IPS DF 19.7 (cell line): Measurements from ENCODE around the gene NRTN.

Source experiments
- DNase-seq: peaks from one replicate; pipeline ENCODE4 v3.0.0-alpha.2; 2013; ENCODE audit warnings: low read depth, low spot score

The NRTN gene

DNA sequence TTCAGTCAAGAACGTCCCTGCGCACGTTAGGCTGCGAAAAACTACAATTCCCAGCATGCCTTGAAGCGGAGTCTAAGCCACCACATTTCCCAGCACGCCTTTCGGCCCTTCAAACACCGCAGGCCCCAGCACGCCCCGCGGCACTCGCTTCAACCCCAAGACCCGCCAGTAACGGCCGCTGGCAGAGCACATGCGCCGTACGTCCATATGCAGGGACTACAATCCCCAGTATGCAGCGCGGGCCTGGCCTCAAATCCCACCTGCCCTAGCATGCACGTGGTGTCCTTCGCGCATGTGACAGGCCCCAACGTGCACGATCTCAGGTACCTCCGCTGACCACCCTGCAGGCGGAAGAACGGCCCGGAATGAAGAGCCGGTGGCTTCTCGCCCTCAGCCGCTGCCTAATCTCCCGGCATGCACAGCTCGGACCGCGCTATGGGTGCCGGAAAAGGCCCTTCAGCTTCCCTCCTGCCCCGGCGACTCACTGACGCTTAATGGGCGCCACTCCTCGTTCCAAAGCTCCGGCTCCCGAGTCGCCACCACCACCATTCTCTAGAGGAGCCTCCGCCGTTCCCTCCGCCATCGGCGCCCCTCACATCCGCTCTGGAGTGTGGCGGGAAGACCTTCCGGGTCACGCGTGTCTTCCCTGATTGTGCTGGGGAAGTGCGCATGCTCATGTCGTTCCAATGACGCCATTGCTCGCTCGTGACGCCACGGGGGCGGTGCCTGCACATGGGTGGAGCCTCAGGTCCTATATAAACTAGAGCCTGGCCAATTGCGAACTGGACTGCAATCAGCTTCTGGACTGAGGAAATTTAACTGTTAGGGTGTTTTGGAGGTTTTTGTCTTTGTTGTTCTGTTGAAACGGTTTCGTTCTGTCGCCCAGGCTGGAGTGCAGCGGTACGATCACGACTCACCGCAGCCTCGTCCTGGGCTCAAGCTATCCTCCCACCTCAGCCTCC is 14.0 kb upstream of the NRTN start, which contains the start of gene DUS3L:
DUS3L (minus strand) TSS at position 605 of the 962 bp plus-strand sequence; CDS start at position 583, 22 bp downstream.
- DNase-seq: peak; percentile 98

GRCh38 chr19:5792224-5792623 is 12.6 kb upstream of the NRTN start:
- DNase-seq: no peak

- no peak for DNase-seq
These were observed 11.7 kb upstream of the NRTN start for GRCh38 chr19:5793188-5793587.

DNA sequence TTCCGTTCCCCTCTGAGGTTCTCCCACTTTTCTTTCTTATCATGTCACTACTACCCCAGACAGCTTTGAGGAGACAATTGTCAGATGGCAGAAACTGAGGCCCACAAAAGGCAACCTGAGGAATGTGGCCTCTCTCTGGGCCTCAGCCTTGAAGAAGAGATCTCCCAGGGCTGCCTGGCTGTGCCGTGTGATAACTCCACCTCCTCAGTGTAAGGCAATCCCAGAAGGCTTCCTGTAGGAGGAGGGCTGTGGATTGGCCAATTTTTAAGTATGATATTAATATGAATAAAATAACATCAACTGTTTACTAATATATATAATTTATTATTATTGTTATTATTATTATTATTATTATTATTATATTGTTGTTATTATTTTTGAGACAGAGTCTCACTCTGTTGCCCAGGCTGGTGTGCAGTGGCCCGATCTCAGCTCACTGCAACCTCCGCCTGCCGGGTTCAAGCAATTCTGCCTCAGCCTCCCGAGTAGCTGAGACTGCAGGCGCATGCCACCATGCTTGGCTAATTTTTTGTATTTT is 9.4 kb upstream of the NRTN start:
- DNase-seq: no peak

GRCh38 chr19:5798244-5798643 is 6.6 kb upstream of the NRTN start:
- no peak for DNase-seq

- DNase-seq: no peak
These were observed 5.3 kb upstream of the NRTN start for GRCh38 chr19:5799247-5800241.

GRCh38 chr19:5800361-5801270 is 4.3 kb upstream of the NRTN start:
- DNase-seq: no peak

DNA sequence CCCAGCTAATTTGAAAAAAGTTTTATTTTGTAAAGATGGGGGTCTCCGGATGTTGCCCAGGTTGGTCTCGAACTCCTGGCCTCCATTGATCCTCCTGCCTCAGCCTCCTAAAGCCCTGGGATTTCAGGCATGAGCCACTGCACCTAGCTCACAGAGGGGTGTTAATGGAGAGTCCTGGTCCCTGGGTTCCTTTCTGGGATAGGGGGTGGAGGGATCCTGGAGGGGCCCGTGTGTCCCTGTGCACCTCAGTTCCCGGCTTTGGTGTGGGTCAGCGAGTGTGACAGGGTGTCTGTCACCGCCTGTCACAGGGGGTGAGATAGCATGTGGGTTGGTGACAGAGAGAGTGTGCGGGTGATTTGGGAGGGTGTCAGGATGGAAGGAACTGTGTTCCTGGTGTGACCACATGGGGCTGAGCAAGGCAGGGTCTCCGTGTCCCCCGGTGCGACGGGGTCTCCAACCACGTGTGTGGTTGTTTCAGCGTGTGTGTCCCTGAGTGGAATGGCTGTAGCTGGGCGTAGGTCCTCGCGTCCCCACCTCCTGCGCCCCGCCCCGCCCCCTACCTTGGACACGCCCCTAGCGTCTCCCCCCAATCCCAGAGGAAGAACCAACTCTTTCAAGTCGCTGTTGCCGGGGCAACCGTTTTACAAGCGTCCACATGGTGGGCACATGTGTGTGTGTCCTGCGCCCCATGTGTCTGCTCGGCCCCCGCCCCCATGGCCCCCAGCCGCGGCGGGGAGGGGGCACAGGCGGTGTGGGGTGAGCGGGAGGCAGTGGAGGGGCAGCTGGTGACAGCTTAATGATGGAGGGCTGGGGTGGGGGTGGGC is 2.9 kb upstream of the NRTN start:
- DNase-seq: no peak

- DNase-seq: no peak
These were observed 1.5 kb upstream of the NRTN start for GRCh38 chr19:5803441-5803751.

DNA sequence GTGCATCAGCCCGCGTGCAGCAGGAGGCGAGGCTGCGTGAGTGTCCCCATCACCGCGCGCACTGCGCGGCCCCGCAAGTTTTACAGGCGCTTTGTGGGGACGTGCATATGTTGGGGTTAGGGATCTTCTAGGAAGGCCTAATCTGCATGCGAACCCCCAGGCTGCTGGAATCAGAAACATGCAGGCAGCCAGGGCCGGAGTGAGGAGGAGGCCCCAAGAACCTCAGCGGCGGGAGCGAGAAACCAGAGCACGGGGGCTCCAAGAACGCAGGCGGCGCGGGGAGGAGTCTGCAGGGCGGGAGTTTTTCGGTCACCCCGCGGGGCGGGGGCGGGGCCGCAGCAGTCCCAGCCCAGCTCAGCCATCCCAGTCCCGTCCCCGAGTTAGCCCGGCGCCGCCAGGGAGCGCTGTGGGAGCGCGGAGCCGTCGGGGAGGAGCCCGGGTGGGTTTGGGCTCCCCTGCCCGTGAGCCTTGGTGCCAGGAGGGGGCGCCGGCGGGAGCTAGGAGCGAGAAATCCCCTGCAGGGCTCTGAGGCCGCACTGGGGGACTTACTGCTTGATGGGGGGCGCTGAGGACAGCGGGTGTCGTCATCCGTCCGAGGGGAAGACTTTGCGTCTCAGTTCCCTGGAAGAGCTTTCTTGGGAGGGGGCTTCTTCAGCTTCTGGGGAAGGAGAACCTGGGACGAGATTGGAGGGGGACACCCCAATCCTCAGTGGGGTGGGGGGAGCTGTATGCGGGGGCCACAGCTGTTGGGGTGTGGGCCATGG is 933 bp upstream of the NRTN start:
- DNase-seq: no peak

GRCh38 chr19:5805462-5806132 is 730 bp downstream of the NRTN start:
- DNase-seq: no peak

DNA sequence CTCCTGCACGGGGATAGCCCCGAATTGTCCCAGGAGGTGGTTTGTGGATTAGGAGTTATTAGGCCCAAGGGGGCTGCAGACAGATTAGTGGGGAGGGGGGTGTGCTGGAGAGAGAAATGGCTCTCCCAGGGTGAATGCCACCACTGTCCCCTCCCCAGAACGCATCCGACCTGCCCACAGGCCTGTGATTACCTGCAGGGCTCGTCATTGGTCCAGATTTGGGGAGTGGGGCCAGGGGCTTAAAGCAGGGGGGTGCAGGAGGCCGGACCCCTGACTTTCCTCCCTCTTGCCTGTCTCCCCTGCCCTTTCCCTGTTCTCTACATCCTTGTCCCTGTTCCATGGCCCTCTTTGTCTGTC is 1.2 kb downstream of the NRTN start:
- no peak for DNase-seq

DNA sequence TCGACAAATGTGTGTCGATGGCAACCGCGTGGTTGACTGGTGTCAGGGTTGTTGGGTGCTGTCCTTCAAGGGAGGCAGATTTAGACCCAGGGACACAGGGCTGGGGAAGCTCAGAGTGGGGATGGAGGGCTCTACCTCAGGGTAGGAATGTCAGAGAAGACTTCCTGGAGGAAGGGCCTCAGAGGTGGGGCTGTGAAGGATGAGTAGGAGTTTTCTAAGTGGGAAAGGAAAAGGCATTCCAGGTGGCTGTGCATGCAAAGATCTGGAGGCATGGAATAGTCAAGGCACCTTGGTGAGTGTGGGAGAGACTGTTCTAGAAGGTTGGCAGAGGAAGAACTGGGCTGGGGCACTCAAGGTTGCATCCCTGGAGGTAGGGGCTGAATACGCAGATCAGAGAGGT is 2.0 kb downstream of the NRTN start:
- no peak for DNase-seq

DNA sequence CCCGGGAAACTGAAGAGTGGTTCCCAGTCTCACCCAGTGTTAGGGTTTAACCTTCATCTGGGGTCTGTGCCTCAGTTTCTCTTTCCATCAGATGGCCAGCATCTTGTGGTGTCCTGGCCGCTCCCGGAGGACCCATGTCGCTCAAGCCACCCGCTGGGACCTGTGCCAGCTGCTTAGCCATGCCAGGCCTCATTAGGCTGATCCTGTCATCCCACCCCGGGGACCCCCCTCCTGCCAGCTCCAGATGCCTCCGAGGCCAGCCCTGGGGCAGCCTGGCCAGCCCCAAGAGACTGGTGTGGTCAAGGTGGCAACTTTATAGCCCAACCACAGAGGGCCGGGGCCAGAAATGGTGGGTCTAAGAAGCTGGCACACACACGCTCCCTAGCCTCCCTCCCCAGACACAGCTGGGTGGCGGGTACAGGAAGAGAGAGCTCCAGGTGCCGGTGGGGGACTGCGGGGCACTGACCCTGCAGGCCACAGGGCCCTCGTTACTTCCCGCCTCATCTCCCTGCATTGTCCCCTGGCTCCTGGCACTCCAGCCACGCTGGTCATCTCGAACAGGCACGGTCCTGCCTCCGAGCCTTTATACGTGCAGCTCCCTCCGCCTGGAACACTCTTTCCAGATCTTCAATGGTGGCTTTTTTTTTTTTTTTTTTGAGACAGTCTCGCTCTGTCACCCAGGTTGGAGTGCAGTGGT is 3.4 kb downstream of the NRTN start:
- no peak for DNase-seq

- no peak for DNase-seq
These were observed 4.2 kb downstream of the NRTN start for GRCh38 chr19:5809053-5809452.

GRCh38 chr19:5809469-5809868 is 4.6 kb downstream of the NRTN start:
- no peak for DNase-seq

- no peak for DNase-seq
These were observed 6.2 kb downstream of the NRTN start for GRCh38 chr19:5811117-5811516.

- no peak for DNase-seq
These were observed 9.4 kb downstream of the NRTN start for GRCh38 chr19:5814123-5814851.
